HG03442 (cell line): Measurements from ENCODE around the gene KCTD8.
"Not testable (repeated sequence)": the region's sequence is repeated elsewhere in the genome, so short reads cannot be mapped to it uniquely, and the experiment has no call there.

ENCODE experiments used
- ATAC-seq: cut with Tn5 transposase; IDR thresholded peaks from one replicate; pipeline ENCODE4 v1.9.1; 2021; ENCODE audit warnings: mild to moderate bottlenecking, moderate library complexity; ENCODE audit not compliant: unreplicated experiment

Gene KCTD8

DNA sequence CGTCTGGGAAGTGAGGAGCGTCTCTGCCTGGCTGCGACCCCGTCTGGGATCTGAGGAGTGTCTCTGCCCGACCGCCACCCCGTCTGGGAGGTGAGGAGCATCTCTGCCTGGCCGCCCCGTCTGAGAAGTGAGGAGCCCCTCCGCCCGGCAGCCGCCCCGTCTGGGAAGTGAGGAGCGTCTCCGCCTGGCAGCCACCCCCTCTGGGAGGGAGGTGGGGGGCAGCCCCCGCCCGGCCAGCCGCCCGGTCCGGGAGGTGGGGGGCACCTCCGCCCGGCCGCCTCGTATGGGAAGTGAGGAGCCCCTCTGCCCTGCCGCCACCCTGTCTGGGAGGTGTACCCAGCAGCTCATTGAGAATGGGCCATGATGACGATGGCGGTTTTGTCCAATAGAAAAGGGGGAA is 280.8 kb downstream of the KCTD8 start:
- not testable (repeated sequence) for ATAC-seq

GRCh38 chr4:44165938-44166337 is 282.7 kb downstream of the KCTD8 start:
- ATAC-seq: no peak

DNA sequence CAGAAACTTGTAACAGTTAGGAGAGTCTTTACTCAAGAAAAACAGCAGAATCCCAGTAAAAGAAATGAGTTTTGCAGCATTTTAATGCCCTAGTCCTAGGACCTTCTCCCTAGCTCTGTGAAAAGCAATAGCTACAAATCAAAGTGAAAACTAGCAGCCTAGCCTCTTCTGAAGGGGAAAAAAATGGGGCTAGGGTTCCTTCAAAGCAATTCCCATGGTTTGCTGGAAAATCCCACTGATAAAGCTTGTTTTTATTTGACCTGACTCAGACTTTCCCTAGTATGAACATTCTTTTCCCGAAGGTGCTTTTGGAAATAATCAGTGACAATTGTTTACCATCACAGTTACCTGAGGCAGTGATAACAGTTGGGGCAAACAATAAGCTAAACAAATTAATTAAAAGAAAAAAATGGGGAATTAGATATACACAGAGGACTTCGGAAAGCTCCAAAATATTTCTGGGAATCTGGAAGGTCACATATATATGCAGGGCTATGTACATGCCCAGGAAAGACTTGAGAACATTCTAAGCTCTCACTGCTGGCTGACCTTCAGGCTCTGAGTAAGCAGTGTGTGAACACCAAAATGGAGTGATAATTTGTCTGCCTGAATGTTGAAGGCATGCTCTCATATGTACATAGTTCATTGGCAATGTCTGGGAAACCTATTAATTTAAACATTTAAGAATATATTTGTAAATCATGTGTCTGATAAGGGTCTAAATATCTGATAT is 285.9 kb downstream of the KCTD8 start:
- ATAC-seq: no peak

GRCh38 chr4:44161756-44162155 is 286.9 kb downstream of the KCTD8 start:
- no peak for ATAC-seq

DNA sequence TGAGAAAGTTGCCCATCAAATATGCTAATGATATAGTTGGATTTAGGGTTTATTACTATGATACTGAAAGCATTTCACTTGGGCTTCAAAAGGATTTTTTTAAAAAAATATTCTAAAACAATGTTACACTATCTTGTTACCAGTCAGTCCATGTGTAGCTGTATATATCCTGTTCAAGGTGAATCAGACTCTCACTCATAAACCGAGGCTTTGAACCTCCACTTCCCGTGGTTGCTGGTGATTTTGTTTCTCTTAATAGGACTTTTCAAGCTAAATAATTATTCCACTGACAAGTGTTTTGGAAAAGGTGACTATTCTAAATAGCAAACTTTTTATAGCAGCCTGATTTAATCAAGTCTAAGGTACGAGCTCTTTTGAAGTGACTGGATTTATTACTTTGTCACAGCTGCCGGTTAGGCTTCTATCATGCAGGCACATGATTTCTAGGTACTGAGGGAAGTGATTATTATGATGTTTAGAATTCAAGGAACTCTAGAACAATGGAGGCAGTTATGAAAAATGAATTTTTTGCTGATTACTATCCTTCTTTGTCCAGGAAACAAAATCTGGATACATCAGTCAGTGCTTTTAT is 287.7 kb downstream of the KCTD8 start:
- no peak for ATAC-seq

- ATAC-seq: no peak
These were observed 288.6 kb downstream of the KCTD8 start for GRCh38 chr4:44159991-44160390.

GRCh38 chr4:44157611-44158277 is 290.9 kb downstream of the KCTD8 start:
- no peak for ATAC-seq

- ATAC-seq: no peak
These were observed 298.5 kb downstream of the KCTD8 start for GRCh38 chr4:44150091-44150576.

- no peak for ATAC-seq
These were observed 299.3 kb downstream of the KCTD8 start for GRCh38 chr4:44149282-44149681.

DNA sequence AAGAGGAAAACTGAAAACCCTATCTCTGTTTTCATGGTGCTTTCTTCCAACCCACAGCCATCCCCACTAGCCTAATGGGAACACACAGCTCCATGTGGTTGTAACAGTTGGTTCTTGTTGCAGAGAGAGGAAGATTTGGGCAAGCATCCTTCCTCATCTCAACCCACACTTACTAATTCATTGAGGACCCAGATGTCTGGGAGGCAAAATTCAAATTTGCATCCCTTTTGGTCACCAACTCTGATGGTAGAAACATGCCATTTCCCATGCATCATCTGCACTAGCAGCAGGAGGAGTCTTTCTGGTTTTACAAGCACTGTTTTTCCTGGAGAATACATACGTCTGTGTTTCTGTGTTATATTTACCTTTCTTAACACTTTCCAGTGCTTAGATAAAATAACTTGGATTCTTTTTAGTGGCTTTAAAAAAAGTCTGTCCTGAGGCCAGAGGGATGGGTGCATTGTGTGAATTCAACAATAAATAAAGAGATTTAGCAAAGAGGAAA is 301.0 kb downstream of the KCTD8 start:
- ATAC-seq: no peak

DNA sequence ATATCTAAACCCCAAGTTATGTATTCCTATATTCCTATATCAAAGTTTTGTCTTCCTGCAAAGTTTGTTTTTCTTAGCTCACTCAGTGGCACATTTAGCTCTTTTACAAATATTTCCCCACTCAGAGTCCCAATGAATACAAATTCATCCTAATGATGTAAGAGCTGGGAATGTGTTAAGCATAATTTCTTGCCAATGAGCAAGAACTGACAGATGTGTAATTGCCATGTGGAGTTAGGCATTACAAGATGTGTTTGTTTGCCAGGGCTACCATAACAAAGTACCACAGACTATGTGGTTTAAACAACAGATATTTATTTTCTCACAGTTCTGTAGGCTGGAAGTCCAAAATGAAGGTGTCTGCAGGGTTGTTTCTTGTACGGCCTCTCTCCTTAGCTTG is 302.1 kb downstream of the KCTD8 start:
- ATAC-seq: no peak

GRCh38 chr4:44145868-44146267 is 302.7 kb downstream of the KCTD8 start:
- ATAC-seq: no peak

- ATAC-seq: no peak
These were observed 316.1 kb downstream of the KCTD8 start for GRCh38 chr4:44132526-44132925.
